ENCODE results near the gene SUN1.
"Not testable (repeated sequence)": the region's sequence is repeated elsewhere in the genome, so short reads cannot be mapped to it uniquely, and the experiment has no call there.

Gene SUN1

GRCh38 chr7:802500-803242 is 29.6 kb upstream of the SUN1 start:
- in situ Hi-C loops (cut with HindIII; ENCODE audit: low sequenced_read_pairs): no loop called here

- in situ Hi-C loops (cut with HindIII; ENCODE audit: low sequenced_read_pairs): no loop called here
These were observed 29.0 kb upstream of the SUN1 start for GRCh38 chr7:803243-803635.

GRCh38 chr7:803796-804195 is 28.5 kb upstream of the SUN1 start:
- in situ Hi-C loops (cut with HindIII; ENCODE audit: low sequenced_read_pairs): not testable (repeated sequence)

- in situ Hi-C loops (cut with HindIII; ENCODE audit: low sequenced_read_pairs): no loop called here
These were observed 27.0 kb upstream of the SUN1 start for GRCh38 chr7:805261-805660.

- in situ Hi-C loops (cut with HindIII; ENCODE audit: low sequenced_read_pairs): no loop called here
These were observed 16.7 kb upstream of the SUN1 start for GRCh38 chr7:815284-816216.

- in situ Hi-C loops (cut with HindIII; ENCODE audit: low sequenced_read_pairs): no loop called here
These were observed 16.0 kb upstream of the SUN1 start for GRCh38 chr7:816300-816750.

- in situ Hi-C loops (cut with HindIII; ENCODE audit: low sequenced_read_pairs): no loop called here
These were observed 15.3 kb upstream of the SUN1 start for GRCh38 chr7:816751-817671.

GRCh38 chr7:818031-818699 is 14.1 kb upstream of the SUN1 start:
- in situ Hi-C loops (cut with HindIII; ENCODE audit: low sequenced_read_pairs): no loop called here

GRCh38 chr7:820341-820740 is 11.9 kb upstream of the SUN1 start:
- in situ Hi-C loops (cut with HindIII; ENCODE audit: low sequenced_read_pairs): no loop called here

- in situ Hi-C loops (cut with HindIII; ENCODE audit: low sequenced_read_pairs): no loop called here
These were observed 10.6 kb upstream of the SUN1 start for GRCh38 chr7:821688-822087.

- in situ Hi-C loops (cut with HindIII; ENCODE audit: low sequenced_read_pairs): no loop called here
These were observed 9.5 kb upstream of the SUN1 start for GRCh38 chr7:822692-823276.

- in situ Hi-C loops (cut with HindIII; ENCODE audit: low sequenced_read_pairs): no loop called here
These were observed 8.6 kb upstream of the SUN1 start for GRCh38 chr7:823649-824048.

GRCh38 chr7:824081-824480 is 8.2 kb upstream of the SUN1 start:
- in situ Hi-C loops (cut with HindIII; ENCODE audit: low sequenced_read_pairs): no loop called here

GRCh38 chr7:824664-825063 is 7.6 kb upstream of the SUN1 start:
- in situ Hi-C loops (cut with HindIII; ENCODE audit: low sequenced_read_pairs): no loop called here

- in situ Hi-C loops (cut with HindIII; ENCODE audit: low sequenced_read_pairs): no loop called here
These were observed 6.9 kb upstream of the SUN1 start for GRCh38 chr7:825386-825785.

- in situ Hi-C loops (cut with HindIII; ENCODE audit: low sequenced_read_pairs): no loop called here
These were observed 5.9 kb upstream of the SUN1 start for GRCh38 chr7:826230-826917.

GRCh38 chr7:828793-829561 is 3.3 kb upstream of the SUN1 start:
- in situ Hi-C loops (cut with HindIII; ENCODE audit: low sequenced_read_pairs): no loop called here

GRCh38 chr7:830069-830468 is 2.2 kb upstream of the SUN1 start:
- in situ Hi-C loops (cut with HindIII; ENCODE audit: low sequenced_read_pairs): no loop called here

Data from endothelial cell of hepatic sinusoid (primary cell).